Epithelial cell of proximal tubule (primary cell): ENCODE data around the gene CCDC116. TPM values are rescaled to one million over a fixed set of nuclear protein-coding genes. Genes with fewer than 3 reads are reported as not detected.

Experiments
- DNase-seq: peaks from one replicate; pipeline ENCODE4 v3.0.0-alpha.2; 2011; ENCODE audit warnings: low read depth
- H3K4me3 ChIP-seq: 2 replicates; pipeline ENCODE4 v1.5.1; 2011; ENCODE audit warnings: low read depth, mild to moderate bottlenecking, low read length
- CTCF ChIP-seq: conservative IDR thresholded peaks from 2 replicates; pipeline ENCODE4 v1.5.1; 2012; ENCODE audit warnings: low read depth, mild to moderate bottlenecking, low read length
- total RNA-seq: library from RNA; depleted of rRNA; stranded (reverse); fragments of >200 nt; gene quantifications from 2 replicates; pipeline ENCODE4 v1.2.3, GENCODE V29; 2015

CCDC116 gene
- total RNA-seq, 1 donor from 2014 or later = 0.17 TPM

GRCh38 chr22:21650823-21651520, 18.4 kb downstream of the CCDC116 start:
- DNase-seq = no peak
- peak overlapping the region; percentile 85 for H3K4me3 ChIP-seq
- TF ChIP-seq CTCF = no peak

- no peak for DNase-seq
- no peak for TF ChIP-seq CTCF
- peak overlapping the region; percentile 85 for H3K4me3 ChIP-seq
These were observed 19.0 kb downstream of the CCDC116 start for GRCh38 chr22:21651521-21652009.

GRCh38 chr22:21652010-21652546, 19.5 kb downstream of the CCDC116 start:
- DNase-seq = no peak
- H3K4me3 ChIP-seq = peak overlapping the region; percentile 85
- TF ChIP-seq CTCF = no peak

GRCh38 chr22:21652547-21653545, 20.3 kb downstream of the CCDC116 start:
- TF ChIP-seq CTCF = no peak
- no peak for DNase-seq
- H3K4me3 ChIP-seq = peak overlapping the region; percentile 85

- TF ChIP-seq CTCF = no peak
- DNase-seq = no peak
These were observed 24.4 kb downstream of the CCDC116 start for GRCh38 chr22:21657020-21657359.

GRCh38 chr22:21657360-21658032, 24.9 kb downstream of the CCDC116 start:
- no peak for DNase-seq
- TF ChIP-seq CTCF = no peak
- peak overlapping the region; percentile 60 for H3K4me3 ChIP-seq

More at GRCh38 chr22:21657020-21657359, 24.4 kb downstream of the CCDC116 start:
- peak overlapping the region; percentile 60 for H3K4me3 ChIP-seq
